WTC11 (cell line): ENCODE data around the gene TULP1. TPM values are rescaled to one million over a fixed set of nuclear protein-coding genes. Genes with fewer than 3 reads are reported as not detected.
A peak's percentile ranks its signal among the peaks of the same experiment; 100 is the strongest.

Experiments
- ATAC-seq: fragments of 200-7000 bp; cut with Tn5 transposase; 2 replicates; pipeline ENCODE4 v1.10.0; 2021; ENCODE audit warnings: mild to moderate bottlenecking, moderate library complexity
- CTCF ChIA-PET: fragments of 300-600 bp; sonication (Branson Sonifier 250); formaldehyde crosslinking; loops from one replicate; lab custom pipeline; 2021; ENCODE audit warnings: antibody characterized with exemption; lab: Charles Lee
- POLR2A ChIA-PET: fragments of 350-600 bp; sonication (Branson Sonifier 250); formaldehyde crosslinking; loops from one replicate; lab custom pipeline; 2021; ENCODE audit warnings: antibody characterized with exemption; lab: Charles Lee
- DNase-seq: peaks from one replicate; pipeline ENCODE4 v3.0.0; 2021; ENCODE audit warnings: low spot score
- H3K27ac Mint-ChIP-seq: 2 replicates; pipeline ENCODE4 v1.8.0; 2021; ENCODE audit warnings: mixed read lengths
- H3K27me3 Mint-ChIP-seq: 2 replicates; pipeline ENCODE4 v1.8.0; 2021; ENCODE audit warnings: low read depth, mild to moderate bottlenecking, moderate library complexity, mixed read lengths
- H3K36me3 Mint-ChIP-seq: 2 replicates; pipeline ENCODE4 v1.8.0; 2021; ENCODE audit warnings: mixed read lengths
- H3K4me1 Mint-ChIP-seq: 2 replicates; pipeline ENCODE4 v1.8.0; 2022; ENCODE audit warnings: mixed read lengths
- H3K4me3 Mint-ChIP-seq: 2 replicates; pipeline ENCODE4 v1.8.0; 2021; ENCODE audit warnings: mild to moderate bottlenecking, moderate library complexity, mixed read lengths
- H3K9me3 Mint-ChIP-seq: 2 replicates; pipeline ENCODE4 v1.8.0; 2021; ENCODE audit warnings: mixed read lengths
- CBFB ChIP-seq: sonication (generic); formaldehyde crosslinking; IDR thresholded peaks from 2 replicates; pipeline ENCODE4 v1.8.1; 2022; ENCODE audit warnings: mild to moderate bottlenecking, low read depth, missing genetic modification reagents
- ESRRA ChIP-seq: sonication (generic); formaldehyde crosslinking; IDR thresholded peaks from 2 replicates; pipeline ENCODE4 v1.8.1; 2022; ENCODE audit warnings: mild to moderate bottlenecking, missing genetic modification reagents, borderline replicate concordance
- GRHL2 ChIP-seq: fragments of 250-450 bp; sonication (Bioruptor Pico); IDR thresholded peaks from 2 replicates; pipeline ENCODE4 v1.8.0; 2022; ENCODE audit warnings: mild to moderate bottlenecking, moderate library complexity; ENCODE audit not compliant: insufficient replicate concordance, severe bottlenecking
- GTF2I ChIP-seq: fragments of 250-450 bp; sonication (Bioruptor Pico); conservative IDR thresholded peaks from 2 replicates; pipeline ENCODE4 v1.4.0; 2021; ENCODE audit warnings: mild to moderate bottlenecking
- MYBL2 ChIP-seq: sonication (generic); formaldehyde crosslinking; IDR thresholded peaks from 2 replicates; pipeline ENCODE4 v1.8.1; 2023; ENCODE audit warnings: mild to moderate bottlenecking, moderate library complexity, missing genetic modification reagents
- RORB ChIP-seq: fragments of 250-450 bp; sonication (Bioruptor Pico); IDR thresholded peaks from 2 replicates; pipeline ENCODE4 v1.9.0; 2021; ENCODE audit warnings: mild to moderate bottlenecking
- SMAD4 ChIP-seq: sonication (generic); formaldehyde crosslinking; IDR thresholded peaks from 2 replicates; pipeline ENCODE4 v1.8.0; 2022; ENCODE audit warnings: mild to moderate bottlenecking, missing genetic modification reagents
- TEAD1 ChIP-seq: sonication (generic); formaldehyde crosslinking; IDR thresholded peaks from 2 replicates; pipeline ENCODE4 v1.8.0; 2022; ENCODE audit warnings: mild to moderate bottlenecking, missing genetic modification reagents
- ZNF121 ChIP-seq: sonication (generic); formaldehyde crosslinking; IDR thresholded peaks from 2 replicates; pipeline ENCODE4 v1.8.0; 2023; ENCODE audit warnings: missing genetic modification reagents
- ZNF138 ChIP-seq: sonication (generic); formaldehyde crosslinking; conservative IDR thresholded peaks from 2 replicates; pipeline ENCODE4 v1.8.1; 2022; ENCODE audit warnings: mild to moderate bottlenecking, moderate library complexity, missing genetic modification reagents
- ZNF317 ChIP-seq: sonication (generic); formaldehyde crosslinking; IDR thresholded peaks from 2 replicates; pipeline ENCODE4 v1.8.1; 2023; ENCODE audit warnings: low read depth, mild to moderate bottlenecking, moderate library complexity, missing genetic modification reagents, borderline replicate concordance
- ZNF423 ChIP-seq: fragments of 250-450 bp; sonication (Bioruptor Pico); IDR thresholded peaks from 2 replicates; pipeline ENCODE4 v2.1.2; 2022; ENCODE audit warnings: mild to moderate bottlenecking, moderate library complexity
- ZNF671 ChIP-seq: fragments of 250-450 bp; sonication (Bioruptor Pico); IDR thresholded peaks from 2 replicates; pipeline ENCODE4 v1.8.0; 2021; ENCODE audit warnings: mild to moderate bottlenecking
- total RNA-seq: library from RNA; stranded (reverse); gene quantifications from 3 replicates; pipeline ENCODE4 v1.2.3, GENCODE V29; 2021
- TF ChIP-seq, protein P1 (sequence below): sonication (generic); formaldehyde crosslinking; IDR thresholded peaks from 2 replicates; pipeline ENCODE4 v1.8.0; 2022; ENCODE audit warnings: mild to moderate bottlenecking, missing genetic modification reagents
- TF ChIP-seq, protein P2 (sequence below): sonication (generic); formaldehyde crosslinking; IDR thresholded peaks from 2 replicates; pipeline ENCODE4 v1.8.1; 2023; ENCODE audit warnings: mild to moderate bottlenecking, missing genetic modification reagents, moderate library complexity
- TF ChIP-seq, protein P3 (sequence below): sonication (generic); formaldehyde crosslinking; IDR thresholded peaks from 2 replicates; pipeline ENCODE4 v1.8.1; 2023; ENCODE audit warnings: mild to moderate bottlenecking, missing genetic modification reagents, borderline replicate concordance
- TF ChIP-seq, protein P4 (sequence below): sonication (generic); formaldehyde crosslinking; IDR thresholded peaks from 2 replicates; pipeline ENCODE4 v1.8.0; 2022; ENCODE audit warnings: missing genetic modification reagents

The TULP1 gene
- total RNA-seq, 1 experiment from 2014 or later = 2.9 TPM

DNA sequence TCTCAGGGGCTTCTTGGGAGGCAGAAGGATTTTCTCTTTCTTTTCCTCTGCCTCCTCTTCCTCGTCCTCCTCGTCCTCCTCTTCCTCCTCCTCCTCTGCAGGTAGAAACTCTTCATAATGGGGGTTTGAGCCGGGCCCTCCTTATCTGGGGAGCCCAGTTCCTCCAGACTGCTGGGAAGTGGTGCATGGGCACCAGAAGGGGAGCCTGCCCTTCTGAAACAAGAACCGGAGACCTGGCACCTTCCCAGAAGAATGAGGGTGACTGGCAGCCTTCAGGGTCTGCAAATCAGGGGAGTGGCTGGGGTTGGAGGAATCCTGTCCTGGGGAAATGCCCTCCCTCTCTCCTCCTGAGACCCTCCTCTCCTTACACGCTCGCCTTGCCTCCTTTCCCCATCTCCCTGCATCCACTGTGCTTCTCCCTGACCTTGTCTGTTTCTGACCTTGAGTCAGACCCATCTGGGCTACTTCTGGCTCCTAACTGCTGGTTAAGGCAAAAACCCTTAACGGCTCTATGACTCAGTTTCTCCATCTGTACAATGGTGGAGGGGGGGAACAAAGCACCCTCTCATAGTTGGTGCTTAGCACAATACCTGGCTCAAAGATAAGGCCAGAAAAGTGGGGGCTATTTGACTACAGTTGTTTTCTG is 1.7 kb downstream of the TULP1 start:
- ChIA-PET POLR2A (no interaction called here), CTCF (interaction anchor here (1.9 to 2.7 kb wide), 3 partner anchors 12 to 41 kb away, joined by 7 to 14 read pairs (median 8); no protein-coding TSS in a partner anchor)
- Mint-ChIP-seq H3K4me3 (peak overlapping the region; percentile 55), H3K4me1 (peaks cover 44% of the 10 kb centered on the region), H3K27me3 (peaks cover 32% of the 10 kb centered on the region), H3K36me3 (no peaks in the 10 kb centered on the region), H3K27ac (no peak overlapping the region), H3K9me3 (no peaks in the 10 kb centered on the region)
- no peak for TF ChIP-seq GTF2I (CRISPR knock-in tag)
- TF ChIP-seq GRHL2 (CRISPR knock-in tag) = no peak
- no peak for TF ChIP-seq TEAD1 (CRISPR knock-in tag)
- no peak for TF ChIP-seq CBFB (CRISPR knock-in tag)
- TF ChIP-seq, protein P1, sequence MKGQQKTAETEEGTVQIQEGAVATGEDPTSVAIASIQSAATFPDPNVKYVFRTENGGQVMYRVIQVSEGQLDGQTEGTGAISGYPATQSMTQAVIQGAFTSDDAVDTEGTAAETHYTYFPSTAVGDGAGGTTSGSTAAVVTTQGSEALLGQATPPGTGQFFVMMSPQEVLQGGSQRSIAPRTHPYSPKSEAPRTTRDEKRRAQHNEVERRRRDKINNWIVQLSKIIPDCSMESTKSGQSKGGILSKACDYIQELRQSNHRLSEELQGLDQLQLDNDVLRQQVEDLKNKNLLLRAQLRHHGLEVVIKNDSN (CRISPR knock-in tag) = no peak
- TF ChIP-seq ZNF138 (CRISPR knock-in tag) = no peak
- no peak for TF ChIP-seq SMAD4 (CRISPR knock-in tag)
- TF ChIP-seq ZNF671 (CRISPR knock-in tag) = no peak
- ATAC-seq (no peak), DNase-seq (no peak)

DNA sequence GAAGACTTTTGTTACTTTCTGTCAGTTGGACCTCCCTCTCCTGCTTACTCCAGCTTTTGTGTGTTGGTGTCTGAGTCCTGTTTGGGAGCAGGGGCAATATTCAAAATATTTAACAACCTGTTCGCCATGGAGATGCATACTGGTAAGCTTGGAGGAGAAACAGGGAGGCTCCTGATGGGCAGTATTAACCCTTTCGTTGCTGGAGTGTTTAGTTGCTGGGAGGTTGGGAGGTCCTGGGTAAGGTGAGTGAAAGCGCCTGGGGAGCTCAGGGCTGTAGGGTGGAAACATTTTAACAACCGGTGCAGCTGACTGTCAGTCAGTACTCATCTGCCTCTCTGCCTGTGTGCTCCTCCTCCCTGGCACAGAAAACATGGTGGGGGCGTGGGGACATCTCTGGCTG is 4.2 kb downstream of the TULP1 start:
- POLR2A ChIA-PET = interaction anchor here (0.5 kb wide), 1 partner anchor 199 kb away, joined by 6 read pairs; no protein-coding TSS in a partner anchor
- no peak for DNase-seq
- H3K4me3 Mint-ChIP-seq = no peak overlapping the region
- H3K27ac Mint-ChIP-seq = no peak overlapping the region
- H3K9me3 Mint-ChIP-seq = no peaks in the 10 kb centered on the region
- H3K27me3 Mint-ChIP-seq = peaks cover 35% of the 10 kb centered on the region
- no peak for TF ChIP-seq ZNF317
- no peak for TF ChIP-seq MYBL2
- TF ChIP-seq, protein P2, sequence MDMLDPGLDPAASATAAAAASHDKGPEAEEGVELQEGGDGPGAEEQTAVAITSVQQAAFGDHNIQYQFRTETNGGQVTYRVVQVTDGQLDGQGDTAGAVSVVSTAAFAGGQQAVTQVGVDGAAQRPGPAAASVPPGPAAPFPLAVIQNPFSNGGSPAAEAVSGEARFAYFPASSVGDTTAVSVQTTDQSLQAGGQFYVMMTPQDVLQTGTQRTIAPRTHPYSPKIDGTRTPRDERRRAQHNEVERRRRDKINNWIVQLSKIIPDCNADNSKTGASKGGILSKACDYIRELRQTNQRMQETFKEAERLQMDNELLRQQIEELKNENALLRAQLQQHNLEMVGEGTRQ = no peak
- TF ChIP-seq GRHL2 (CRISPR knock-in tag) = no peak
- no peak for TF ChIP-seq RORB (CRISPR knock-in tag)
- TF ChIP-seq, protein P3, sequence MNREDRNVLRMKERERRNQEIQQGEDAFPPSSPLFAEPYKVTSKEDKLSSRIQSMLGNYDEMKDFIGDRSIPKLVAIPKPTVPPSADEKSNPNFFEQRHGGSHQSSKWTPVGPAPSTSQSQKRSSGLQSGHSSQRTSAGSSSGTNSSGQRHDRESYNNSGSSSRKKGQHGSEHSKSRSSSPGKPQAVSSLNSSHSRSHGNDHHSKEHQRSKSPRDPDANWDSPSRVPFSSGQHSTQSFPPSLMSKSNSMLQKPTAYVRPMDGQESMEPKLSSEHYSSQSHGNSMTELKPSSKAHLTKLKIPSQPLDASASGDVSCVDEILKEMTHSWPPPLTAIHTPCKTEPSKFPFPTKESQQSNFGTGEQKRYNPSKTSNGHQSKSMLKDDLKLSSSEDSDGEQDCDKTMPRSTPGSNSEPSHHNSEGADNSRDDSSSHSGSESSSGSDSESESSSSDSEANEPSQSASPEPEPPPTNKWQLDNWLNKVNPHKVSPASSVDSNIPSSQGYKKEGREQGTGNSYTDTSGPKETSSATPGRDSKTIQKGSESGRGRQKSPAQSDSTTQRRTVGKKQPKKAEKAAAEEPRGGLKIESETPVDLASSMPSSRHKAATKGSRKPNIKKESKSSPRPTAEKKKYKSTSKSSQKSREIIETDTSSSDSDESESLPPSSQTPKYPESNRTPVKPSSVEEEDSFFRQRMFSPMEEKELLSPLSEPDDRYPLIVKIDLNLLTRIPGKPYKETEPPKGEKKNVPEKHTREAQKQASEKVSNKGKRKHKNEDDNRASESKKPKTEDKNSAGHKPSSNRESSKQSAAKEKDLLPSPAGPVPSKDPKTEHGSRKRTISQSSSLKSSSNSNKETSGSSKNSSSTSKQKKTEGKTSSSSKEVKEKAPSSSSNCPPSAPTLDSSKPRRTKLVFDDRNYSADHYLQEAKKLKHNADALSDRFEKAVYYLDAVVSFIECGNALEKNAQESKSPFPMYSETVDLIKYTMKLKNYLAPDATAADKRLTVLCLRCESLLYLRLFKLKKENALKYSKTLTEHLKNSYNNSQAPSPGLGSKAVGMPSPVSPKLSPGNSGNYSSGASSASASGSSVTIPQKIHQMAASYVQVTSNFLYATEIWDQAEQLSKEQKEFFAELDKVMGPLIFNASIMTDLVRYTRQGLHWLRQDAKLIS (CRISPR knock-in tag) = no peak
- no peak for TF ChIP-seq ZNF121 (CRISPR knock-in tag)
- TF ChIP-seq ESRRA (CRISPR knock-in tag) = no peak
- TF ChIP-seq ZNF423 (CRISPR knock-in tag) = no peak
- TF ChIP-seq, protein P1 (CRISPR knock-in tag) = no peak
- TF ChIP-seq, protein P4, sequence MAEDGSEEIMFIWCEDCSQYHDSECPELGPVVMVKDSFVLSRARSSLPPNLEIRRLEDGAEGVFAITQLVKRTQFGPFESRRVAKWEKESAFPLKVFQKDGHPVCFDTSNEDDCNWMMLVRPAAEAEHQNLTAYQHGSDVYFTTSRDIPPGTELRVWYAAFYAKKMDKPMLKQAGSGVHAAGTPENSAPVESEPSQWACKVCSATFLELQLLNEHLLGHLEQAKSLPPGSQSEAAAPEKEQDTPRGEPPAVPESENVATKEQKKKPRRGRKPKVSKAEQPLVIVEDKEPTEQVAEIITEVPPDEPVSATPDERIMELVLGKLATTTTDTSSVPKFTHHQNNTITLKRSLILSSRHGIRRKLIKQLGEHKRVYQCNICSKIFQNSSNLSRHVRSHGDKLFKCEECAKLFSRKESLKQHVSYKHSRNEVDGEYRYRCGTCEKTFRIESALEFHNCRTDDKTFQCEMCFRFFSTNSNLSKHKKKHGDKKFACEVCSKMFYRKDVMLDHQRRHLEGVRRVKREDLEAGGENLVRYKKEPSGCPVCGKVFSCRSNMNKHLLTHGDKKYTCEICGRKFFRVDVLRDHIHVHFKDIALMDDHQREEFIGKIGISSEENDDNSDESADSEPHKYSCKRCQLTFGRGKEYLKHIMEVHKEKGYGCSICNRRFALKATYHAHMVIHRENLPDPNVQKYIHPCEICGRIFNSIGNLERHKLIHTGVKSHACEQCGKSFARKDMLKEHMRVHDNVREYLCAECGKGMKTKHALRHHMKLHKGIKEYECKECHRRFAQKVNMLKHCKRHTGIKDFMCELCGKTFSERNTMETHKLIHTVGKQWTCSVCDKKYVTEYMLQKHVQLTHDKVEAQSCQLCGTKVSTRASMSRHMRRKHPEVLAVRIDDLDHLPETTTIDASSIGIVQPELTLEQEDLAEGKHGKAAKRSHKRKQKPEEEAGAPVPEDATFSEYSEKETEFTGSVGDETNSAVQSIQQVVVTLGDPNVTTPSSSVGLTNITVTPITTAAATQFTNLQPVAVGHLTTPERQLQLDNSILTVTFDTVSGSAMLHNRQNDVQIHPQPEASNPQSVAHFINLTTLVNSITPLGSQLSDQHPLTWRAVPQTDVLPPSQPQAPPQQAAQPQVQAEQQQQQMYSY (CRISPR knock-in tag) = no peak
- H3K4me1 Mint-ChIP-seq = peaks cover 51% of the 10 kb centered on the region
- CTCF ChIA-PET = interaction anchor here (0.9 to 2.5 kb wide), 4 partner anchors 14 to 166 kb away, joined by 5 to 12 read pairs (median 5); partner anchors contain the start of gene PPARD
- ATAC-seq = no peak
- H3K36me3 Mint-ChIP-seq = no peaks in the 10 kb centered on the region
